Upper lobe of left lung (tissue), 6 donors: ENCODE data around the gene ZBTB16. TPM values are rescaled to one million over a fixed set of nuclear protein-coding genes. Genes with fewer than 3 reads are reported as not detected.
A peak's percentile ranks its signal among the peaks of the same experiment; 100 is the strongest.

Experiments used
- ATAC-seq, 2 donors: fragments of 200-7000 bp; cut with Tn5 transposase; one replicate each; pipeline ENCODE4 v1.9.1; 2022; ENCODE audit warnings: mild to moderate bottlenecking in 2 of 2, moderate library complexity in 2 of 2; ENCODE audit not compliant: low FRiP score in 2 of 2
- DNase-seq, 2 donors: peaks; one replicate each; pipeline ENCODE4 v3.0.0-alpha.2; 2019 to 2020
- H3K27ac ChIP-seq, 4 donors: fragments of 200-600 bp; sonication (generic); one replicate each; pipeline ENCODE4 v1.5.1; 2016 to 2019
- H3K27me3 ChIP-seq, 4 donors: fragments of 200-600 bp; sonication (generic); one replicate each; pipeline ENCODE4 v1.5.1; 2017 to 2019
- H3K36me3 ChIP-seq, 4 donors: fragments of 200-600 bp; sonication (generic); one replicate each; pipeline ENCODE4 v1.5.1; 2016 to 2019
- H3K4me1 ChIP-seq, 4 donors: fragments of 200-600 bp; sonication (generic); one replicate each; pipeline ENCODE4 v1.5.1; 2018 to 2019
- H3K4me3 ChIP-seq, 4 donors: fragments of 200-600 bp; sonication (generic); one replicate each; pipeline ENCODE4 v1.5.1; 2017 to 2019; ENCODE audit warnings: mild to moderate bottlenecking in 2 of 4, moderate library complexity in 1 of 4
- H3K9me3 ChIP-seq, 4 donors: fragments of 200-600 bp; sonication (generic); one replicate each; pipeline ENCODE4 v1.5.1; 2018 to 2019
- CTCF ChIP-seq, 6 experiments: fragments of 450-650 bp in 4 of 6; fragments of 200-600 bp in 2 of 6; sonication (generic) in 2 of 6; IDR thresholded peaks; one replicate each; pipeline ENCODE4 v1.5.1; 2016 to 2019; ENCODE audit warnings: antibody characterized with exemption in 6 of 6
- EP300 ChIP-seq, 4 donors: sonication (generic); formaldehyde crosslinking; IDR thresholded peaks; one replicate each; pipeline ENCODE4 v1.5.1; 2017; ENCODE audit warnings: antibody characterized with exemption in 4 of 4, control low read depth in 2 of 4
- POLR2A ChIP-seq, 4 donors: fragments of 450-650 bp; IDR thresholded peaks; one replicate each; pipeline ENCODE4 v1.5.1; 2016 to 2017; ENCODE audit warnings: antibody characterized with exemption in 4 of 4, mild to moderate bottlenecking in 2 of 4
- POLR2AphosphoS5 ChIP-seq, 2 donors: sonication (generic); formaldehyde crosslinking; IDR thresholded peaks; one replicate each; pipeline ENCODE4 v1.5.1; 2017; ENCODE audit warnings: antibody characterized with exemption in 2 of 2
- WGBS, 2 donors: methylation state at CpG; one replicate each; pipeline ENCODE4 v1.1.5; 2017 to 2018; 5-methylcytosine and 5-hydroxymethylcytosine counted together
- total RNA-seq, 6 donors: library from RNA; depleted of rRNA in 4 of 6; stranded (reverse); fragments of >200 nt in 4 of 6; gene quantifications; one replicate each; pipeline versions ENCODE4 v1.1.0 to v1.2.1, GENCODE V29; 2016 to 2021
- donor health status: DM: no; HTN: no; CAD: no; lungs with moderate emphysema.
- donor health status: DM: no; HTN: yes; CAD: no; lungs with severe emphysema.

The ZBTB16 gene
- total RNA-seq, 6 donors from 2014 or later = 110 to 584 (median 179) TPM

GRCh38 chr11:114215428-114215827 is 155.9 kb downstream of the ZBTB16 start:
- no peak for DNase-seq
- H3K36me3 ChIP-seq = peaks cover 0 to 49% (median 20%) of the 10 kb centered on the region in 4 donors
- no peak for ATAC-seq
- H3K27ac ChIP-seq = peak overlapping the region in 1 of 4 donors; percentile 5
- H3K4me1 ChIP-seq = peaks cover 53 to 68% (median 62%) of the 10 kb centered on the region in 4 donors
- H3K4me3 ChIP-seq = no peak overlapping the region
- no peaks in the 10 kb centered on the region for H3K9me3 ChIP-seq
- WGBS, 2 donors = 88 to 92% methylated on average over 3 of the region's 3 CpGs
- no peaks in the 10 kb centered on the region for H3K27me3 ChIP-seq
- TF ChIP-seq POLR2AphosphoS5 (IDR thresholded peaks at IDR 0.05) (no peak), CTCF (IDR thresholded peaks at IDR 0.05) (no peak), EP300 (IDR thresholded peaks at IDR 0.05) (no peak), POLR2A (IDR thresholded peaks at IDR 0.05) (no peak)

- no peak for DNase-seq
- TF ChIP-seq POLR2A (IDR thresholded peaks at IDR 0.05) (no peak), CTCF (IDR thresholded peaks at IDR 0.05) (no peak), EP300 (IDR thresholded peaks at IDR 0.05) (no peak)
- H3K27ac ChIP-seq = peak overlapping the region in 3 of 4 donors; percentile 17 to 60 (median 51)
- H3K36me3 ChIP-seq = peaks cover 0 to 44% (median 16%) of the 10 kb centered on the region in 4 donors
- H3K9me3 ChIP-seq = no peaks in the 10 kb centered on the region
- 61 to 65% methylated on average over 6 of the region's 6 CpGs for WGBS, 2 donors
- no peak overlapping the region for H3K4me3 ChIP-seq
- peaks cover 53 to 73% (median 62%) of the 10 kb centered on the region in 4 donors for H3K4me1 ChIP-seq
- no peaks in the 10 kb centered on the region for H3K27me3 ChIP-seq
- no peak for ATAC-seq
Measured at GRCh38 chr11:114215871-114216795, 156.6 kb downstream of the ZBTB16 start.

- DNase-seq (no peak), ATAC-seq (no peak)
- Histone ChIP-seq H3K36me3 (peaks cover 0 to 44% (median 11%) of the 10 kb centered on the region in 4 donors), H3K4me1 (peaks cover 49 to 69% (median 56%) of the 10 kb centered on the region in 4 donors), H3K27ac (peak overlapping the region in 3 of 4 donors; percentile 17 to 49 (median 21)), H3K4me3 (no peak overlapping the region), H3K9me3 (no peaks in the 10 kb centered on the region), H3K27me3 (no peaks in the 10 kb centered on the region)
- TF ChIP-seq POLR2A (IDR thresholded peaks at IDR 0.05) (no peak), POLR2AphosphoS5 (IDR thresholded peaks at IDR 0.05) (no peak), CTCF (IDR thresholded peaks at IDR 0.05) (no peak), EP300 (IDR thresholded peaks at IDR 0.05) (no peak)
- 51 to 73% methylated on average over 2 of the region's 2 CpGs for WGBS, 2 donors
Measured at GRCh38 chr11:114216796-114217180, 157.3 kb downstream of the ZBTB16 start.

GRCh38 chr11:114218508-114218907 is 159.0 kb downstream of the ZBTB16 start:
- TF ChIP-seq POLR2AphosphoS5 (IDR thresholded peaks at IDR 0.05) (no peak), POLR2A (IDR thresholded peaks at IDR 0.05) (no peak), EP300 (IDR thresholded peaks at IDR 0.05) (no peak), CTCF (IDR thresholded peaks at IDR 0.05) (no peak)
- Histone ChIP-seq H3K27ac (peak overlapping the region in 2 of 4 donors; percentile 8 to 17), H3K4me1 (peaks cover 49 to 60% (median 54%) of the 10 kb centered on the region in 4 donors), H3K27me3 (no peaks in the 10 kb centered on the region), H3K4me3 (no peak overlapping the region), H3K9me3 (no peaks in the 10 kb centered on the region), H3K36me3 (peaks cover 0 to 37% (median 12%) of the 10 kb centered on the region in 4 donors)
- WGBS, 2 donors = 88 to 91% methylated on average over 3 of the region's 3 CpGs
- ATAC-seq (no peak), DNase-seq (no peak)
